HG02852 (cell line): Measurements from ENCODE around the gene PTP4A1.
"Not testable (repeated sequence)": the region's sequence is repeated elsewhere in the genome, so short reads cannot be mapped to it uniquely, and the experiment has no call there.

Source experiments
- ATAC-seq: cut with Tn5 transposase; IDR thresholded peaks from one replicate; pipeline ENCODE4 v1.9.1; 2021; ENCODE audit warnings: mild to moderate bottlenecking, moderate library complexity; ENCODE audit not compliant: unreplicated experiment

The PTP4A1 gene

DNA sequence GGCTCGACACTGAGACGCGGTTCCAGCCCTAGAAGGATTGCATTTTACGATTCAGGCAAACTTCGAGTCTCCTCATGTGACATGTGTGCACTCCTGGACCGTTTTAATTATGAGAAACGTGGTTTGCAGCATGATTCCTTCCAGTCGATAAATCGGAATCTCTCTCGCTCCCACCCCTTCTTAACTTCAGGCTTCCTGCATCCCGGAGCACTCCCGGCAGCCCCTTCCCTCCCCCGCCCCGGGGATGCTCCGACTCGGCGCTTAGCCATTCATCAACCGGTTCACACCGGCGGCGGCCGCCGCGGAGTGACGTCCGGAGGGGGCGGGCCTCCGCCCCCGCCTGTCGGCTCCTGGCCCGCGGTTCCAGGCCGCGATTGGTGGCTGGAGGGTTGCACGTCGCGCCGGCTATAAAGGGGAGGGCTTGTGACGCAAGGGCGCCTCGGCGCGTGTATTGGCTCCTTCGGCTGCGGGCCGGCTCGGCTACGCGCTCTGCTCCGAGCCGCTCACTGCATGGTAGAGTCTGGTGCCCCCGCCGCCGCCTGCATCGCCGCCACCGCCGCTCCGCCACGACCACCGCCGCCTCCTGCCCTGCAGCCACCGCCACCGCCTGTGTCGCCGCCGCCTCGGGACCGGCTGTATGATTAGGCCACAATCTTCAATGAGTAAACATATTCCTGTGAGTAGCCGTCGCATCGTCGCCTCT, at the start of gene PTP4A1, which contains the start of gene LOC128125822:
TSS of gene PTP4A1 (plus strand) at position 437 of the 703 bp plus-strand sequence. CDS start 4,401 bp downstream, outside the sequence.
TSS of gene LOC128125822 (plus strand) at position 437 of the 703 bp plus-strand sequence.
- peak; percentile 87 for ATAC-seq

DNA sequence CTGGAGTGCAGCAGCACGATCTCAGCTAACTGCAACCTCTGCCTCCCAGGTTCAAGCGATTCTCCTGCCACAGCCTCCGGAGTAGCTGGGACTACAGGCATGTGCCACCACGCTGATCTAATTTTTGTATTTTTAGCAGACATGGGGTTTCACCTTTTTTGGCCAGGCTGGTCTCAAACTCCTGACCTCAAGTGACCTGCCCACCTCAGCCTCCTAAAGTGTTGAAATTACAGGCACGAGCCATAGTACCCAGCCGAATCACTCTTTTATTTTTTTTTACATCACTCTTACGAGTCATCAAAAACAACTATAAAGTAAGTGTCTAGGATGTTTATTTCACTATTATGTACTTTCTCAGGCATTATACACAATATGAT, 49.4 kb upstream of the PTP4A1 start:
- not testable (repeated sequence) for ATAC-seq

DNA sequence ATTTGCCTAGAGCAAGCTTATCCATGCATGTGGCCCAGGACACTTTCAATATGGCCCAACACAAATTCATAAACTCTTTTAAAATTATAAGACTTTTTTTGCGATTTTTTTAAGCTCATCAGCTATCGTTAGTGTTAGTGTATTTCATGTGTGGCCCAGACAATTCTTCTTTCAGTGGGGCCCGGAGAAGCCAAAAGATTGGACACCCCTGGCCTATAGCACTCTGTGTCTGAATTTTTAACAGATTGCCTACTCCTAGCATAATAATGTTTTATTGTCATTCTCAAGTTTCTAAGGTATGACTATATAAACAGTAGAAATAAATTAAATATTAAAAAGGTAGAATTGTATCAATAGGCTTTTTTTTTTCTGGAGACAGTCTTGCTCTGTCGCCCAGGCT, 48.6 kb upstream of the PTP4A1 start:
- ATAC-seq = no peak

DNA sequence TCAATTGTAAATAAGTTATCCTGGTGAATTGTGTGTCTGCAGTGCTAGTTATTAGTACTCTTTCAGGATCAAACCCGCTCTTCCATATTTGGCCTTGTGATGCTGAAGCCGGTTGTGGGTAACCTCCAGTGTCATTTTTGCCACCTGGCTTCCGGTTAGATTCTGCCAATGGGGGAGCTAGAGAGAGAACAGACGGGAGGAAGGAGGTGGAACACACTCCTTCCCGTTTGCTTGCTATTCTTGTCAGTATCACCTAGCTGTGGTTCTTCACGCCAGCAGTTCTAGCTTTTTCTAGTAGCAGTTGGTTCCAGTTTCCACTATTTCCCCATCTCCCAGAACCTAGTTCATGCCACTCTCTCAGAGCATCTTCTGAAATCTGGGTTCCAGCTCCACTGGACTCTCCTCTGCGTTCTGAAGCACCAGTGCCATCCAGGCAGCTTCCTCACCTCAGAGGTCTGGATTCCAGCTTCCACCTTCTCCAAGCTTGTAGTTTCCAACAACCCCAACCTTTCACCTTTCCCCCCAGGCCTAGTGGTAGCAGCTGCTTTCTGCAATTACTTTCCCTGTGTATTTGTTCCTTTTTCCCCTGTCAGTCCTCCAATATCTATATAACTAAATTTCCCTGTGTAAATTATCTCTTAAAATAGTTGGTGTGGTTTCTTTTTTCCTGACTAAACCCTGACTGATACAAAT, 46.9 kb upstream of the PTP4A1 start:
- no peak for ATAC-seq

DNA sequence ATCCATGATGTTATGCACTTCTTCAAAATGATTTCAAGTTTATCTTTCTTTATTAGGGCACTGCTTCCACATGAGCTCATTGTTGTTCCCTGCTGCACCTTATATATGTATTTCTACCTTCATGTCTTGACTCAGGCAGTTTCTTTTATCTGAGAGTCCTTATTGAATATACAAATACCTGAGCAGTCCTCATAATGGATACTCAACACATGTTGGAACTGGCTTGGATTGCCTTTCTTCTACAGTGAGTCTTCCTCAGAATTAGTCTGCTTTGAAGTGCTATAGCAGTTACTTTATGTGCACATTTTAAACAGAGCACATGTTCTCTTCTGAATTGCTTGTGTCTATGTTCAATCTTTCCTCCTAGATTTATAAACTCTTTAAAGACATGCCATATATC, 45.3 kb upstream of the PTP4A1 start:
- no peak for ATAC-seq

DNA sequence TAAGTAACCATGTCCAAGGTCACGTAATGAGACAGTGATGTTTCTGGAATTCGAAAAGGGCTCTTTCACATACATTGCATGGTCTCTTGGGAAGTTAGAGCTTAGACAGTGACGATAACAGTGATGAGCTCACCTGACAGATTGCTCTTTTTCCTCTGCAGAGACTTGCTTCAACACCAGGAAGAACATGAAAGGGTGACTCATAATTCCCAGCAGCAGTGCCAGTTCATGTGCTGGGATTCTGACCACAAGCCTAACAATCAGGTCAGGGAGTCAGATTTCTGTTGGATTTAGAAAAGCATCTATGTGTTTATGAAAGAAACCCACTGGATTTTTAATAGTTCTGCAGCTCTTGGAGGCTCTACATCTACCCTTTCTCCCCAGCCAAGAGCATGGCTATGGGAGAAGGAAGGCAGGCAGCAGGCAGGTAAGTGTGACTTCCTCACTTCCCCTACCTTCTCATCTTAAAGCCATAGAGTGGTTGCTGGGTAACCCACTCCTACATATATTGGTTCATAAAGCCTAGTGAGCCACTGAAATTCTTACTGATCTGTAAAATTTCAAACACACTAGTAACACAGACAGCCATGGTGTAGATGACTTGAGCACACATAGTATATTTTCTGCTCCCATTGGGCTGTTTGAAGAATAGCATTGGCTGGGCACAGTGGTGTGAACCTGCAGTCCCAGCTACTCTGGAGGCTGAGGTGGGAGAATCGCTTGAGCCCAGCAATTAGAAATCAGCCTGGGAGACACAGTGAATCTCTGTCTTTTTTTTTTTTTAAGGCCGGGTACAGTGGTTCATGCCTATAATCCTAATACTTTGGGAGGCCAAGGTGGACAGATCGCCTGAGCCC, 44.4 kb upstream of the PTP4A1 start:
- peak; percentile 51 for ATAC-seq

DNA sequence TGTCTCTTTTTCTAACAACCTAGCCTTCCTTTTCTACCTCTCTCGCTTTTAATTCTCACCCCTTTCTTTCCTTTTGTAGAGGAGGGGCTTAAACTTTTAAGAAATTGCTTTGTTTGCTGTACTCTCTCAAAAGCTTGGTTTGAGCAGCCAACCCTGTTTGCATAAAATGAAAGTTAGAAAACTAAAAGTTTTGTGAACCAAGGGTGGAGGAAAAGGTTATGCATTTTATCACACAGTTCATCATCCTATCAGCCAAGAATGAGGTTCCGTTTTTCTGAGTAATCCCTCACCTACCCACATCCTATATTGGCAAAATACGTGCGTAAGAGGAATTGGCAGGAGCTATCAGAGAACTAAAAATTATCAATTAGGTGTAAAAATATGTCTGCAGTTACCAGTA, 42.8 kb upstream of the PTP4A1 start:
- ATAC-seq = no peak

DNA sequence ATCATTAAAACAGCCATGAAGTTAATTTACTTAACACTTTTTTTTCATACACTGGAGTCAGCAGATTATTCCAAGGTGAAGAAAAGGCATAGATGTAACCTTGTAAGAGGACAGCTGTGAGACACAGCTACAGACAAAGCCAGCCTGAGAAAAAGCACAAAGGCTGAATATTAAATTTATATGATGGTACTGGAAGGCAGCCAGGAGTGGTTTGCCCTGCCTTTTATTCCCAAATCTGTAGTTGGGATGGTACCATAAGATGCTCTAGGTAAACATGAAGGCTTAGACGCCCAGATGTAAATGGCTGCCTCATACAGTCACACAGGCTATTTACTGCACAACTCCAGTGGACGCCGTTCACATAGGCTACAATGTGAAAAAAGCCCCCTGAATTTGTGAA, 42.1 kb upstream of the PTP4A1 start:
- ATAC-seq = no peak

DNA sequence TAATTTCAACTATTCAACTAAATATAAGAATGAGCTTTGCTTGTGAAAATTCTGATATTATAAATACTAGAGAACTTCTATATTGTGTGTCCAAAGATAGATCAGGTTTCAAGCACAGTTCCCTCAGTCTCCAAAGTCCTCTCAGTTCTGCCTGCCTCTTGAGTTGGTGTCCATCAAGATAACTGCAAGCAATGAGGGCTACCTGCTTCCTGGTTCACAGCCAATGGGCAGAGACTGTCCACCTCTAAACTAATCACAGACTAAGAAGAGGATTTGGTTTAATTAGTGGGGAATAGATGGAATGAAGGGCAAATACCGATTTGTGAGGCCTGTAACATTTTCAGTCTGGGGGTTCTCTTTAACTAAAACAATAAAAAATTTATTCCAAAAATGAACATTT, 41.3 kb upstream of the PTP4A1 start:
- no peak for ATAC-seq

DNA sequence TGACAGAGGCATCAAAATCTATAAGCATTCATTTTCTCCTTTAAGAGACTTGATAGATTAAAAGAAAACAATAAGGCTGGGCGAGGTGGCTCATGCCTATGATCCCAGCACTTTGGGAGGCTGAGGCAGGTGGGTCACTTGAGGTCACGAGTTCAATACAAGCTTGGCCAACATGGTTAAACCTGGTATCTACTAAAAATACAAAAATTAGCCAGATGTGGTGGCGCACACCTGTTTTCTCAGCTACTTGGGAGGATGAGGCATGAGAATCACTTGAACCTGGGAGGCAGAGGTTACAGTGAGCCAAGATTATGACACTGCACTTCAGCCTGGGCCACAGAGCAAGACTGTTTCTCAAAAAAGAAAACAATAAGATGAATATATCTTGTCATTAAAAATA, 39.3 kb upstream of the PTP4A1 start:
- no peak for ATAC-seq

DNA sequence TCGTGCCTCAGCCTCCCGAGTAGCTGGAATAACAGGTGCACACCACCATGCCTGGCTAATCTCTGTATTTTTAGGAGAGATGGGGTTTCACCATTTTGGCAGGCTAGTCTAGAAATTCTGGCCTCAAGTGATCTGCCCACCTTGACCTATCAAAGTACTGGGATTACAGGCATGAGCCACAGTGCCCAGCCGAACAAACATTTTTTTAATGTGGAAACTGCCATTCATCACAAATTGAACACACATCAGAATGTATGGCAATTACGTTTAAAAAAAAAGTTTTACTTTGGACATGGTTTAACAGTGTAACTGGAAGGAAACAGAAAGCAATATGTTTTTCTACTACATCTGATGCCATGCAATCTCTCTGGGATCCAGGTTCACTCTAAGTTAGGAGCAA, 38.3 kb upstream of the PTP4A1 start:
- ATAC-seq = no peak

DNA sequence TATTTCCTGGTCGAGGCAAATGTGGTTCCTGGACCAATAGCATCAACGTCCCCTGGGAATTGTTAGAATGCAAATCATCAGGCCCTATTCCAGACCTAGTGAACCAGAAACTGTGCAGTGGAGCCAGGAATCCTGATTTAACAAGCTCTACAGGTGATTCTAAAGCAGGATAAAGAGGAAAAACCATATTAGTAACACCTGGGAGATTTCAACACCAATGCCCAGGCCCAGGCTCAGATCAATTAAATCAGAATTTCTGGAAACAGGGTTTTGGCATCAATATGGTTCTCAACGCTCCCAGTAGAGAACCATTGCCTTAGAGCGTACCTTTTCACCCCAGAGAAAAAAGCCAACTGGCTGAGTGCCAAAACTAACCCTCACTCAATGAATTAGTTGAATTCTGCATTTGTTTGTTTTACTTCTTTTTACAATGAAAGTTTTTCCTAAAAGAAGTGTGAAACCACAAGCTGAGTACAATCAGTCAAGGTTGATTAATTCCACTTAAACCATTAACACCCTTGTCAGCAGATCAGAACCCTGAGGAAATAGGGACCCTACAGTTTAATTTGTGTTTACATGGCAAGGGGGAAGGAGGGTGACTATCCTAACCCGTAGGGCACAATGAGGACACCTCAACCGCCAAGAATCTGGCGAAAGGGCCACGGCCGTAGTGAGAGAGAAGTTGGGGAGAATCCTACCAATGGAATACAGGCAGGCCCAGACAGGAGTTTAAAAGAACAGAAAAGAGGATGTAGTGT, 34.9 kb upstream of the PTP4A1 start:
- ATAC-seq = peak; percentile 52

DNA sequence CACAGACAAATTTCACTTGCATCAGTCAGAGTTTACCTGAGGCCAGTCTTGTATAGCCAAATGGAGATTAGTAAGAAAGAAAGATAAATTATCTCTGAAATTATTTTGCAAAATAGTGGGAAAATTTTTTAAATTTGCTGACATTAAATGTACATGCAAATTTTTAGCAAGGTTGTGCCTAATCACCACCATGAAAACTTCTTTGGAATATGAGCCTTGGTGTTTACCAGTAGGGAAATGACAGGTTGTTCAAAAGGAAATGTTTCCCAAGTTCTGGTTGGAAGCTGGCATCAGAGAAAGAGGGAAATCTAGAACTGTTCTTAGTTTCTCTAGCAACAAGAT, 34.4 kb upstream of the PTP4A1 start:
- ATAC-seq = no peak

DNA sequence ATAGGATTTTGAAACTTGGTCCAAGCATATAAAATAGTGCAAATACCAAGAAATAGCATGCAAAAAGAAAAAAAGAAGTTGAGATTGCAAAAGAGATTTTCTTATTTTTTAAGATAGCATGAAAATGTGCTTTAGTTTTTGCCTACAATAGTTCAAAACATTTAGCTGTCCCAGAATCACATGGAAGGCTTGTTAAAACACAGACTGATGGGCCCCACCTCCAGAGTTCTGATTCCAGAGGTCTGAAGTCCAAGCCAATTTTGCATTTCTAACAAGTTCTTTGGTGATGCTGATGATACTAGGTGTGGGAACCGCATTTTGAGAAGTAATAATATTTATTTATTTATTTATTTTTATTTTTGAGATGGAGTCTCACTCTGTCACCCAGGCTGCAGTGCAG, 33.7 kb upstream of the PTP4A1 start:
- no peak for ATAC-seq

DNA sequence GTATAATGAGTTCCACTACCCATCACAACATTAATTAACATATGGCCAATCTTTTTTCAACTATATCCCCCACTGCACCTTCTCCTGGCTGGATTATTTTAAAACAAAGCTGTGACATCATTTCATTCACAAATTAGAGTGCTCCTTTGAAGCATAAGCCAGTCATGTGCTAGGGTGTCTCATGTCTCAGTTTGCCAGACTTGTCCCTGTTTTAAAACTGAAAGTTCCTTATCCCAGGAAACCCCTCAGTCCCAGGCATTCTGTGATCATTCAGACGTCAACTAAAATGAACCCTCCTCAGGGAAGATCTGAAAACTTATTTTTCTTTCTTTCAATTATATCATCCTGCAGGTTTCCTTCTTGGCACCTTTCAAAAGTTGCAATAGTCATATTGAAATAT, 29.3 kb upstream of the PTP4A1 start:
- ATAC-seq = no peak

DNA sequence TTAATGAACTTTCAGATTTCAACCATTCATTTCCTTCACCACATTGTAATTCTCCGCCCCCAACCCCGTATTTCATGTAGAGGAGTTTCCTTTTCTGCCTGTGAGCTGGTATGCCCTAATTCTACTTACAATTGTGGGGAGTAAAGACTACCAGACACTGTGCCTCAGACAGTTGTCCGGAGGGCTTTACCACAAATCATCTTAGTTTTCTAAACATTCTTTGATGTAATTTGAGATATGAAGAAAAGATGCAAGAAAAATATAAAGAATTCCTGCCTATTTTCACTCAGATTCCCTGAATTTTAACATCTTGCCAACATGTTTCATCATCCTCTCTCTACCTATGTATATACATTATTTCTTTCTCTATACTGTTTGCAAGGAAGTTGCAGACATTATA, 28.3 kb upstream of the PTP4A1 start:
- ATAC-seq = no peak

DNA sequence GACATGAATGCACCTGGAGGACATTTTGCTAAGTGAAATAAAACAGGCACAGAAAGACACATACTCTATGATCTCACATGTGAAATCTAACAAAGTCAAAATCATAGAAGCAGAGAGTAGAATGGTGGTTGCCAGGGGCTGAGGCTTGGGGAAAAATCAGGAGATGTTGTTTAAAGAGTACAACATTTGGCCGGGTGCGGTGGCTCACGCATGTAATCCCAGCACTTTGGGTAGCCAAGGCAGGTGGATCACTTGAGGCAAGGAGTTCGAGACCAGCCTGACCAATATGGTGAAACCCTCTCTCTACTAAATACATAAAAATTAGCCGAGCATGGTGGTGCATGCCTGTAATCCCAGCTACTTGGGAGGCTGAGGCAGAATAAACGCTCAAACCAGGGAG, 26.0 kb upstream of the PTP4A1 start:
- no peak for ATAC-seq

DNA sequence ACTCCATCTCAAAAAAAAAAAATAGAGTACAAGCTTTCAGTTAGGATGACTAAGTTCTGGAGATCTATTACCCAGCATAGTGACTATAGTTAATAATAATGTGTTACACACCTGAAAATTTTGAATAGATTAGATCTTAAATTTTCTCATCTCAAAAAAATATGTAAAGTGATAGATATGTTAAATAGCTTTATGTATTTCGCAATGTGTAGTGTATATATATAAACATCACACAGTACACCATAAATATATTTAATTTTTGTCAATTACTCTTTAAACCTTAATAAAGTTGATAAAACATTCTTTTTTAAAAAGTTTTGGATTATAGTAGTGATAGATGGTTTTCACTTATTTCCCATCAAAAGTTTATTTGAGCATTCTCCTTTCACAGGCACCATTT, 25.6 kb upstream of the PTP4A1 start:
- ATAC-seq = no peak

DNA sequence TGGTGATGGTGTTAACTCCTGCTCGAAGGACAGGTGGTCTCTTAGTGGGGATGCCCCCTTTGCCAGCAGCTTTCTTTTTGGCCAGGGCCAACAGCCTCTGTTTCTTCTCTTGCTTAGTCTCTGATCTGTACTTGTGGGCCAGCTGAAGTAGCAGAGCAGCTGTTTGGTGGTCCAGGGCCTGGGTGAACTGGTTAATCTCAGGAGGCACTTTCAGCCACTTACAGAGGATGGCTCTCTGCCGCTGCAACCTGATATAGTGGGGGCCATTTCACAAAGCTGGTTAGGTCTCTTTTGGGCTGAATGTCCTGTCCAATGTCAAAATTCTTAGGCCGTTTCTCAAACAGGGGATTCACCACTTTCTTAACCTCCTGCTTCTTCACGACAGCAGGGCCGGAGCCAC, 23.2 kb upstream of the PTP4A1 start:
- no peak for ATAC-seq

DNA sequence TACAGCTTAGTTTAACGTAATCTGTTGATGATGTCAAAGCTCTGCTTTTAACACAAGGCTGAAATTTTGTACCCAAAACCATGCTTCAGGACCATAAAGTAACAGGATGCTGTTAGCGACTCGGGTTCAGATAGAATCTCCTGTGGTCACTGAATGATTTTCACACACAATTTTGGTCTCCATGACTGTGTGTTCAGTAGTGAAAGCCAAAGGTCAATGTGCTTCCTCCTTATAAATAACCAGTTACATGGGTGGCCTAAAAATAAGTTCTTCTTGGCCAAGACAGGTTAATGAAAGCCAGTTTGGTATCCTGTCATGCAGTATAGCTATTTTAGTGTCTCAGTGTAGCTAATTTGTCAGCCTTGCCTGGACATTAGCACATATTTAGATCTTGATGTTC, 19.1 kb upstream of the PTP4A1 start:
- ATAC-seq = peak; percentile 99

DNA sequence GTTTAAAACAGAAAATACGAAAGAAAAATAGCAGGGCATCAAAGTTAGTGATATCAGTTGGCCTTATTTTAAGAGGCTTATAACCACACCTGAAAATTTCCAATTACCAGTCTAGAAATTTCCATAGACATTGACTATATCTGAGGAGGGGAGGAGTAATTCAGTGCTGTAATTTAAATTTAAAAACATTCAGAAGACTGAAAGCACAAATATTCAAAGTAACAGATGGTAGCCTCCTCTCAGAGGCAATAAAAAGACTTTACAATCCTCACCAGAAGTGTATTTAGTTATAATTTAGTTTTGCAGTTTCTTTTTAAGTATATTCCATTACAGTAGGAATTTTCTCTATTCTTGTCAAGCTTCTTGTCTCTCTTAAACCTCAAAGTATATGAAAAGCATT, 18.4 kb upstream of the PTP4A1 start:
- no peak for ATAC-seq
